Kidney (tissue), 14 donors: ENCODE data around the gene CYTL1. TPM values are rescaled to one million over a fixed set of nuclear protein-coding genes. Genes with fewer than 3 reads are reported as not detected.

Experiments used
- DNase-seq, 5 donors: peaks; one replicate each; pipeline ENCODE4 v3.0.0-alpha.2; 2013 to 2020
- FAIRE-seq: peaks from 2 replicates; lab custom pipeline; 2012; peaks lifted over from hg19 to GRCh38; lab: Jason Lieb, UNC
- H3K27ac ChIP-seq, 2 donors: one replicate each; pipeline ENCODE4 v1.7.0; 2013; ENCODE audit warnings: low read depth in 2 of 2, low read length in 2 of 2, inconsistent platforms in 1 of 2
- H3K27me3 ChIP-seq: one replicate; pipeline ENCODE4 v1.7.1; 2013; ENCODE audit warnings: low read length, inconsistent platforms; ENCODE audit not compliant: control insufficient read depth, insufficient read depth
- H3K36me3 ChIP-seq, 3 donors: one replicate each; pipeline versions ENCODE4 v1.7.0 to v1.7.1; 2013; ENCODE audit warnings: low read length in 3 of 3, control low read depth in 1 of 3, inconsistent platforms in 1 of 3; ENCODE audit not compliant: insufficient read depth in 3 of 3, control insufficient read depth in 2 of 3
- H3K4me1 ChIP-seq, 3 donors: one replicate each; pipeline versions ENCODE4 v1.7.0 to v1.7.1; 2013; ENCODE audit warnings: low read length in 3 of 3, inconsistent platforms in 1 of 3, low read depth in 1 of 3; ENCODE audit not compliant: control insufficient read depth in 2 of 3, insufficient read depth in 2 of 3
- H3K4me3 ChIP-seq, 3 donors: one replicate each; pipeline versions ENCODE4 v1.7.0 to v1.8.1; 2013; ENCODE audit warnings: low read length in 3 of 3, control low read depth in 1 of 3, inconsistent platforms in 1 of 3
- H3K9ac ChIP-seq, 3 donors: one replicate each; pipeline versions ENCODE4 v1.7.0 to v1.7.1; 2013; ENCODE audit warnings: low read length in 3 of 3, control low read depth in 1 of 3, inconsistent platforms in 1 of 3
- H3K9me3 ChIP-seq, 3 donors: one replicate each; pipeline versions ENCODE4 v1.7.0 to v1.7.1; 2013; ENCODE audit warnings: low read length in 3 of 3, control low read depth in 1 of 3, inconsistent platforms in 1 of 3; ENCODE audit not compliant: control insufficient read depth in 2 of 3, insufficient read depth in 1 of 3
- intact Hi-C: fragments of 100-400 bp; cut with DNase I; formaldehyde crosslinking; loops from one replicate; pipeline ENCODE4 v1.11.1; 2022
- polyA plus RNA-seq: library from polyadenylated mRNA; stranded (reverse); fragments of 350-450 nt; fragmentation: Illumina TruSeq; extraction: RNeasy Lipid Tissue Mini Kit (QIAGEN cat#74804); gene quantifications from one replicate; pipeline ENCODE4 v1.2.3, GENCODE V29; 2014; ENCODE audit warnings: low read depth, low replicate concordance; ENCODE audit not compliant: insufficient read depth
- total RNA-seq: library from RNA; stranded (reverse); fragmentation: NEBNext Ultra II Directional; extraction: Animal tissue kit (Norgen Biotek cat#: 25700); gene quantifications from one replicate; pipeline ENCODE4 v1.2.1, GENCODE V29; 2021
- TF ChIP-seq, protein P1 (sequence below): IDR thresholded peaks from 3 replicates; pipeline ENCODE4 v1.5.1; 2012; ENCODE audit warnings: mild to moderate bottlenecking, moderate library complexity, borderline replicate concordance; ENCODE audit not compliant: insufficient read depth; ENCODE audit errors: extremely low read depth
- donor health status: control.
- donor health status: control.
- donor health status: control.
- donor health status: control.
- donor health status: control.
- donor health status: DM: yes; HTN: yes; CAD: no.
- donor health status: Normal renal cell carcinoma (clear cell type).

Gene CYTL1
- total and polyA plus RNA-seq, 2 donors from 2014 or later, result 1.7 TPM; not detected in 1

GRCh38 chr4:4985844-4986243 is 33.4 kb downstream of the CYTL1 start:
- no peaks in the 10 kb centered on the region for H3K27me3 ChIP-seq
- H3K36me3 ChIP-seq, result no peaks in the 10 kb centered on the region
- no peaks in the 10 kb centered on the region for H3K4me1 ChIP-seq
- TF ChIP-seq, protein P1, sequence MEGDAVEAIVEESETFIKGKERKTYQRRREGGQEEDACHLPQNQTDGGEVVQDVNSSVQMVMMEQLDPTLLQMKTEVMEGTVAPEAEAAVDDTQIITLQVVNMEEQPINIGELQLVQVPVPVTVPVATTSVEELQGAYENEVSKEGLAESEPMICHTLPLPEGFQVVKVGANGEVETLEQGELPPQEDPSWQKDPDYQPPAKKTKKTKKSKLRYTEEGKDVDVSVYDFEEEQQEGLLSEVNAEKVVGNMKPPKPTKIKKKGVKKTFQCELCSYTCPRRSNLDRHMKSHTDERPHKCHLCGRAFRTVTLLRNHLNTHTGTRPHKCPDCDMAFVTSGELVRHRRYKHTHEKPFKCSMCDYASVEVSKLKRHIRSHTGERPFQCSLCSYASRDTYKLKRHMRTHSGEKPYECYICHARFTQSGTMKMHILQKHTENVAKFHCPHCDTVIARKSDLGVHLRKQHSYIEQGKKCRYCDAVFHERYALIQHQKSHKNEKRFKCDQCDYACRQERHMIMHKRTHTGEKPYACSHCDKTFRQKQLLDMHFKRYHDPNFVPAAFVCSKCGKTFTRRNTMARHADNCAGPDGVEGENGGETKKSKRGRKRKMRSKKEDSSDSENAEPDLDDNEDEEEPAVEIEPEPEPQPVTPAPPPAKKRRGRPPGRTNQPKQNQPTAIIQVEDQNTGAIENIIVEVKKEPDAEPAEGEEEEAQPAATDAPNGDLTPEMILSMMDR, result no peak
- H3K4me3 ChIP-seq, result no peak overlapping the region
- no peak overlapping the region for H3K27ac ChIP-seq
- DNase-seq (no peak), FAIRE-seq (no peak)
- H3K9ac ChIP-seq, result no peak overlapping the region
- intact Hi-C loops, result no loop called here
- H3K9me3 ChIP-seq, result no peaks in the 10 kb centered on the region

DNA sequence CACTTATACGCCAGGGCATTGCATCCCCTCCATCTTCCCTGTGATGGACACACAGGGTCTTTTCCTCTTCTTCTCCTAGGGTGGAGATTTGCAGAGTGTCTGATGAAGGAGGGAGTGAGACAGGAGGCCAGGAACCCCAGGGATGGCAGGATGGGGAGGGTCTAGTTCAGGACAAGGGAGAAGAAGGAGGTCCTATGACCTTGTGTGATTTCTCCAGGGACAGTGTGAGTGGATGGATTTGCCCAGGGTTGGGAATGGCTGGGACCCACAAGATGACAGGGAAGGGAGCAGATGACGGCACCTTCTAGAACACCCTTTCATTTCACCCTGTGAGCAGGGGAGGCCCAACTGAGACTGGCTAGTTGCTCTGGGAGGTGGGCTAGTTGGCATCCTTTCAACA is 34.2 kb downstream of the CYTL1 start:
- Histone ChIP-seq H3K27ac (no peak overlapping the region), H3K4me1 (no peaks in the 10 kb centered on the region), H3K4me3 (no peak overlapping the region), H3K36me3 (no peaks in the 10 kb centered on the region), H3K27me3 (no peaks in the 10 kb centered on the region), H3K9ac (no peak overlapping the region), H3K9me3 (no peaks in the 10 kb centered on the region)
- no peak for DNase-seq
- intact Hi-C loops, result no loop called here
- FAIRE-seq, result no peak
- TF ChIP-seq, protein P1, result no peak

DNA sequence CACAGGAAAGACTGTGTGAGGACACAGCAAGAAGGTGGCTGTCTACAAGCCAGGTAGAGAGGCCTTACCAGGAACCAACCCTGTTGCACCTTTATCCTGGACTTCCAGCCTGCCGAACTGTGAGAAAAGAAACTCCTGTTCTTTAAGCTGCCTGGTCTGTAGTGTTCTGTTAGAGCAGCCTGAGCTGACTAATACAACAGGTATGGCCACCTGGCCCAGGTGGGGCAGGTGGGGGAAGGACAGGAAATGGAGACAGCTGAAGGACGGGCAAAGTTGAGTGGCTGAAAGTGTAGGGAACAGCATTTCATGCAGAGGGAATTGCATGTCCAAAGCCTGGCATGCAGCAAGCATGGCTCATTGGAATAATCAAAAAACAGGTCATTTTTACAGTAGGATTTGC is 35.1 kb downstream of the CYTL1 start:
- DNase-seq (no peak), FAIRE-seq (no peak)
- Histone ChIP-seq H3K27me3 (no peaks in the 10 kb centered on the region), H3K4me1 (no peaks in the 10 kb centered on the region), H3K9ac (no peak overlapping the region), H3K4me3 (no peak overlapping the region), H3K36me3 (no peaks in the 10 kb centered on the region), H3K27ac (no peak overlapping the region), H3K9me3 (no peaks in the 10 kb centered on the region)
- intact Hi-C loops, result no loop called here
- TF ChIP-seq, protein P1, result no peak

DNA sequence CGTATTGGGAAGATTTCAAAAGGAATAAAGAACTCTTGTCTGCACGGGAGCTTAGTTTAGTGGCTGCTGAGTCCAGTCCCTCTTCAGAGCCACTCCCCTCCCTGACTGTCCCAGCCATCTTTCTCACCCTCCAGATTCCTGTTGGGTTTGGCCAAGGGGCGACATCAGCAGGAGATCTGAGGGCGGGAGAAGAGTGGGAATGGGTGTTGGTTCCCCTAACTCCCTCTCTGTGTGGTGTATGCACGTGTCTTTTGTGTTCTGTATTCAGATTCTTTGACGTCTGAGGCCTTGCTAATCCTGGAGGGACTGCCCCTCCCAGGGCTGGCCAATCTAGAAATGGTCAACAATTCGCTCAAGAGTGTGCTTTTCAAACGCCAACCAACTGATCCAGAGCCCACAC is 37.4 kb downstream of the CYTL1 start:
- DNase-seq (no peak), FAIRE-seq (no peak)
- Histone ChIP-seq H3K9me3 (no peaks in the 10 kb centered on the region), H3K36me3 (no peaks in the 10 kb centered on the region), H3K9ac (no peak overlapping the region), H3K4me1 (no peaks in the 10 kb centered on the region), H3K27ac (no peak overlapping the region), H3K4me3 (no peak overlapping the region), H3K27me3 (no peaks in the 10 kb centered on the region)
- TF ChIP-seq, protein P1, result no peak
- intact Hi-C loops, result no loop called here
